ENCODE results near the gene ATXN10.
"Not testable (repeated sequence)": the region's sequence is repeated elsewhere in the genome, so short reads cannot be mapped to it uniquely, and the experiment has no call there.

Gene ATXN10, protein sequence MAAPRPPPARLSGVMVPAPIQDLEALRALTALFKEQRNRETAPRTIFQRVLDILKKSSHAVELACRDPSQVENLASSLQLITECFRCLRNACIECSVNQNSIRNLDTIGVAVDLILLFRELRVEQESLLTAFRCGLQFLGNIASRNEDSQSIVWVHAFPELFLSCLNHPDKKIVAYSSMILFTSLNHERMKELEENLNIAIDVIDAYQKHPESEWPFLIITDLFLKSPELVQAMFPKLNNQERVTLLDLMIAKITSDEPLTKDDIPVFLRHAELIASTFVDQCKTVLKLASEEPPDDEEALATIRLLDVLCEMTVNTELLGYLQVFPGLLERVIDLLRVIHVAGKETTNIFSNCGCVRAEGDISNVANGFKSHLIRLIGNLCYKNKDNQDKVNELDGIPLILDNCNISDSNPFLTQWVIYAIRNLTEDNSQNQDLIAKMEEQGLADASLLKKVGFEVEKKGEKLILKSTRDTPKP

DNA sequence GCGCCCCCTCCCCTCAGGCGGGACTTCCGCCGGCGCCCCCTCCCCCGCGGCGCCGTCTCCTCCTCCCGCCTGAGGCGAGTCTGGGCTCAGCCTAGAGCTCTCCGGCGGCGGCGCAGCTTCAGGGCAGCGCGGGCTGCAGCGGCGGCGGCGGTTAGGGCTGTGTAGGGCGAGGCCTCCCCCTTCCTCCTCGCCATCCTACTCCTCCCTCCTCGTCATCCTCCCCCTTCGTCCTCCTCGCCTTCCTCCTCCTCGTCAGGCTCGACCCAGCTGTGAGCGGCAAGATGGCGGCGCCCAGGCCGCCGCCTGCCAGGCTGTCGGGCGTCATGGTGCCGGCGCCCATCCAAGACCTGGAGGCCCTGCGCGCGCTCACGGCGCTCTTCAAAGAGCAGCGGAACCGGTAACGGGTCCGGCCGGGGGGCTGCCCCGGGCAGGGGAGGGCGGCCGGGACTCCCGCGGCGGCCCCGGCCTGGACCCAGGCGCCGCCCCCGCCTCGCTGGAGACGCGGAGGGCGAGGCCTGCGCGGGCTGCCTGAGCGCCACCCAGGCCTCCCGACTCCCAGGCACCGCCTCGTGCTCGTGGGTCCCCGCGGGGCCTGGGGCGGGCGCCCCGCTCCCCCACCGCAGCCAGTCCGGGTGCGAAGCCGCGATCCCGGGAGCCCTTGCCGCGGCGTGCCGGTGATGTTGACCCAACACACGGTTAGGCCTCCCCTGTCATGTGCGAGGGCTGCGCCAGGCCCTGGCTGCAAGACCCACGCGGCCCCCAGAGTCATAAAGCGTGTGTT is at the start of gene ATXN10:
Gene ATXN10 (plus strand): TSS at position 52 of the 781 bp plus-strand sequence. CDS start 230 bp downstream, at position 282.
- DNase-seq (ENCODE audit: low read depth): no peak

DNA sequence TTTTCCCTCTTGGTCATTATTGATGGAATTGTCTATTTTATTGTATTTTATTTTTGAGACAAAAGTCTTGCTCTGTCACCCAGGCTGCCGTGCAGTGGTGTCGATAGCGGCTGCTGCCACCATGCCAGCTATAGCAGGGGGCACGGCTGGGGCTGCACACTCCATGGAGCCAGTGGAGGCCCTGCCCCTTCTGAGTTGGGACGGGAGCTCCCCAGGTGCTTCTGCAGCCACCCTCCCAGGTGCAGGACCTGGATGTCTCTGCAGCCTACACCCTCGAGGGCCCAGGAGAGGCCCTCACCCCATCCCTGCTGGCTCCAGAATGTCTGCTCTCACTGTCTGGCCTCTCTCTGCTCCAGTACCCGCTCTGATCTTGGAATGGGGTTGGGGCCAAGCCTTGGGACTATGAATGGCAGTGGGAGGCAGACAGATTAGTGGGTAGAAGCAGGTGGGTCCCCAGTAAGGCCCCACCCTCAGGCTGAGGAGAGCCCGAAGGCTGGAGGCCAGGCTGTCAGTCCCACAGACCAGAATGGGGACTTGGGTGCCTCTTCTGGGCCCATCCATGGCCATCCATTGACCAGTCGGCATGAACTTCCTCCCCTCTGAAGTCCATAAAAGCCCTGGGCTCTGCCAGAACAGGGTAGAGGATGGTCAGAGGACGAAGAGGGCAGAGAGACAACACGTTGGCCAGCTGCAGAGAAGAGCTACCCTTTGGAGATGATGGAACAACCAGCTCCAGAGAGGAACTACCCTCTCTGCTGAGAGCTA is 49.6 kb upstream of the ATXN10 start:
- DNase-seq (ENCODE audit: low read depth): no peak

- DNase-seq (ENCODE audit: low read depth): not testable (repeated sequence)
These were observed 48.0 kb upstream of the ATXN10 start for GRCh38 chr22:45623464-45624145.

- no peak for DNase-seq (ENCODE audit: low read depth)
These were observed 45.4 kb upstream of the ATXN10 start for GRCh38 chr22:45626198-45626651.

DNA sequence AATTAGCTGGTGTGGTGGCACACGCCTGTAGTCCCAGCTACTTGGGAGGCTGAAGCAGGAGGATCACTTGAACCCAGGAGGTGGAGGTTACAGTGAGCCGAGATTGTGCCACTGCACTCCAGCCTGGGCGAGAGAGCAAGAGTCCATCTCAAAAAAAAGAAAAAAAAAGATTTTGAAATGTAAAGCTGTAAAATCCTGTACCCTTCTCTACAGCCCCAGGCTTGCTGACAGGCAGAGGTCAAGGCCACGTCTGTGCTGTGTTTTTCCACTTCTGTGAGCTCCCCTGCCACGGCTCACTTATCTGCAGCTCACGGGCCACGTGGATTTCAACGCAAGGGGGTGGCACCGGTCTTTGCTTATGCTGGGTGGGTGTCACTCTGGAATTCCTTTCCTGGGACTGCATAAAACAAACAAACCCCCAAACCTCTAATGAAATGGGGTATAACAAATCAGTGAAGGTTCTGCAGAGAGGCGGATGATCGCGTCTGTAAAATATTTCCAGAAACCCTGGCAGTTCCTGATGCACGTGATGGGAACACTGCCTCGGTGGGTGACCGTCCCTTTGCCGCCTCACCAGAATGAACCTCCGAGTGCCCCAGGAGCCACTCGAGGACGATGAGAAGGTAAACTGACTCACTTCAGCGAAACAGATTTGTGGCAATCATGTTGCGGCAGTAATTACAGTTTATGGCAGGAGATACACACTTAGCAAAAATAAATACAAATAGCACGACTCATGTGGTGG is 44.0 kb upstream of the ATXN10 start:
- DNase-seq (ENCODE audit: low read depth): no peak

DNA sequence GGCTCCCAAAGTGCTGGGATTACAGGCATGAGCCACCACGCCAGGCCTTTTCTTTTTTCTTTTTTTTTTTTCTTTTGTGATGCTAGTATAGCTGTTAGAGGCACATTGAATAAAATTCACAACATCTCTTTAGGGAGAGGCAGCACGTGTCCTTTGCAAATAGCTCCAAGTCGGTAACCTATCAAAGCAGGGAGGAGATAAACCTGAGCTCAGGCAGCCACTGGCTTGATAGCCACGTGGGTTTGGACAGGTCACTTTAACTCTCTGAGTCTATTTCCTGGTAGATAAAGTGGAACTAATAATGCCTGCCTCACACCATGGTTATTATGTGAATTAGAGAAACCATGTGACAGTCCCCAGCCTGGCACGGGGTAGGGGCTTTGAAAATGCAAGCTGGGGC is 43.1 kb upstream of the ATXN10 start:
- DNase-seq (ENCODE audit: low read depth): no peak

DNA sequence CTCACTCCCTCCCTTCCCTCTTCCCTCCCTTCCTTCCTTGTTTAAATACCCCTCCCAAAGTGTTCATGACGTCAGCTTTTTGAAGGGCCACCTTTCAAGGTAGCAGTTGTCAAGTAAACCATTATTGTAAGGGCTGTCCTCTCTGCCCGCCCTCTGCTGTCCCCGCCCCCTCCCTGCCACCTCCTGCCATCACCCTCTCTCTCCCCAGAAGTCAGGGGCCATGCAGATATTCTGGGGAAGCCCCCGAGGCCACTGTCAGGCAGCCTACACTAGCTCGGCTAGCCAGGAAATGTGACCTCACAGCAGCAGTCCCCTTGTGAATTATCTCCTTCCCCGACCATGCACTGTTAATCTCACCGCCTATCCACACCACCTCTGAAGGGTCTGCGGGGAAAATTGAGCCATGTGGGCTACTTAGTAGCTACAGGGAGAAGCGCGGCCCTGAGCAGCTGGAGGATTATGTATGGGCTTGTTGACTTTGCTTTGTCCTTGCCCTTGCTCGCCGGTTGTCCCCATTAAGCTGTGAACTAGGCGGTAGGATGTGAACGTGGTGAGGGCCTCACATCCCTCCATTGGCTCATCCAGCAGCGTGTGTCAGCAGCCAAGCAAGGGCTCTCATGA is 42.1 kb upstream of the ATXN10 start:
- no peak for DNase-seq (ENCODE audit: low read depth)

DNA sequence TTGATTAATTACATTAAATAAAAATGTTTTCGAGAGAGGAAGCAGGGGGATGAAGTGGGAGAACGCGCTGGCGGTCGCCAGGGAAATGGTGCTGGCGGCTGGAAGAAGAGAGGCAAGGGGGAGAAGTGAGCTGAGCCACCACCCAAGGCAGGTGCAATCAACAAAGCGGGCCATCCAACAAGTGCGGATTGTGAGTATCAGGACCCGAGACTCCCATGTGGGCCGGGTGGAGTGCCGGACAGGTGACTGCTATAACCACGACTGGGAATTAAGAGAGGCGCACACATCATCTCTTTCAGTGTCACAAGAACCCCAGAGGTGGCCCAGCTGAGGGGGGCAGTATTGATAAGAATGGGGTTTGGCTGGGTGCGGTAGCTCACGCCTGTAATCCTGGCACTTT is 41.2 kb upstream of the ATXN10 start:
- DNase-seq (ENCODE audit: low read depth): no peak

DNA sequence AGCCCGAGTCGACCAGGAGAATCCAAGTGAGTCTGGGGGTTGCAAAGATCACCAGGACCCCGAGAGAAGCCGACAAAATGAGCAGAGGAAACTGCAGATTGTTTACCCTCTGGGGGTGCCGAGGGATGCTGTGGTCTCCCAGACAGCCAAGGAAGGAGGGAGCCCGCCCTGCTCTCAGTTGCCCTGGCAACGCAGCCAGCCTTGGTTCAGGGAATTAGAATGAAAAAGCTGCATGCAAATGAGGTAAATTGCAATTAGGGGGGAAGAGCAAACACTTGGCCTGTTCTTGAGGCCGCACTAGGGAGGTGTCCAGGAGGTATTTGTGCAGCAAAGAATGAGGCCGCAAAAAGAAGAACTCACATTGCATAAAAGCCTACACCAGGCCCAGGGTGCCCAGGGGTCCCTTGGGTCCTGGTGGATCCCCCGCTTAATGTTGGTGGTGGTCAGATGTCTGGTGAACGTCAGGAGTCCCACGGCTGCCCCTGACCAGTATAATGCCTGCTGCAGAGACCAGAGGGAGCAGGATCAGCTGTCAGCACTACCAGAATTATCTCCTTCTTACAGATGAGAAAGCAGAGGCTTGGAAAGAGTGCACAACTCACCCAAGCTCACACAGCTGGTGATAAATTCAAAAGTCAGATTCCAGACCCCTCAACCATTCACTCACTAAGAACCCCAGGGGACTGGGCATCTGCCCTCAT is 40.3 kb upstream of the ATXN10 start:
- DNase-seq (ENCODE audit: low read depth): no peak

GRCh38 chr22:45631841-45632238 is 39.8 kb upstream of the ATXN10 start:
- no peak for DNase-seq (ENCODE audit: low read depth)

GRCh38 chr22:45632791-45633515 is 38.7 kb upstream of the ATXN10 start:
- no peak for DNase-seq (ENCODE audit: low read depth)

GRCh38 chr22:45636683-45637082 is 35.0 kb upstream of the ATXN10 start:
- DNase-seq (ENCODE audit: low read depth): no peak

GRCh38 chr22:45638197-45638596 is 33.4 kb upstream of the ATXN10 start:
- no peak for DNase-seq (ENCODE audit: low read depth)

GRCh38 chr22:45638834-45639746 is 32.5 kb upstream of the ATXN10 start:
- peak; percentile 50 for DNase-seq (ENCODE audit: low read depth)

GRCh38 chr22:45639747-45640102 is 31.9 kb upstream of the ATXN10 start:
- no peak for DNase-seq (ENCODE audit: low read depth)

DNA sequence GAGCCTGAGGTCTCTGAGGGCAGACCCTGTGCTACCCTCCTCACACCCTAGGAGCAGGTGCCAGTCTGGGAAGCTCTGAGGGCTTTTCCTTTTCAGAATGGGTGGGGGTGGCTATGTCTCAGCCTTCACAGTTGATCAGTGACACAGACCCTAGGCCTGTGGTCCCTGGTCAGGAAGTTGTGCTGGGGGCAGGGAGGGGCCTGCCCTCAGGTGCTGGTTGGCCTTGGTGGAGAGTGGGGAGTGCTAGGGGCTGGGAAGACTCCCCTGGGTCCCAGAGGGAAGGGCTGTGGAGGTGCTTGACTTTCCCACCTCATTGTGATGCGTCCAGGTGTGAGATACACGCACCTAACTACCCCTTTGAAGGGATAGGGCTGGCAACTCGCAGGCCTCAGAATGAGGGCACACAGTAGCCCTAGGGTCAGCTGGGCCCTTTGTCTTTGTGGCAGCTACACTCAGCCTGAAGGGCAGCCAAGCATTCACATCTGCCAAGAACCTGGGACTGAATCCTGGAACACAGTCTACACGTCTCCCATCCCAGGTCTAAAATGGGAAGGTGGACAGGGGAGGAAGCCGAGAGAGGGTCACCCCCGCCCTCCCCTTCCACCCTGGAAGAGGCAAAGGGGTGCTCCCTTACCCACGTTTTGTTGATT is 31.2 kb upstream of the ATXN10 start:
- no peak for DNase-seq (ENCODE audit: low read depth)

DNA sequence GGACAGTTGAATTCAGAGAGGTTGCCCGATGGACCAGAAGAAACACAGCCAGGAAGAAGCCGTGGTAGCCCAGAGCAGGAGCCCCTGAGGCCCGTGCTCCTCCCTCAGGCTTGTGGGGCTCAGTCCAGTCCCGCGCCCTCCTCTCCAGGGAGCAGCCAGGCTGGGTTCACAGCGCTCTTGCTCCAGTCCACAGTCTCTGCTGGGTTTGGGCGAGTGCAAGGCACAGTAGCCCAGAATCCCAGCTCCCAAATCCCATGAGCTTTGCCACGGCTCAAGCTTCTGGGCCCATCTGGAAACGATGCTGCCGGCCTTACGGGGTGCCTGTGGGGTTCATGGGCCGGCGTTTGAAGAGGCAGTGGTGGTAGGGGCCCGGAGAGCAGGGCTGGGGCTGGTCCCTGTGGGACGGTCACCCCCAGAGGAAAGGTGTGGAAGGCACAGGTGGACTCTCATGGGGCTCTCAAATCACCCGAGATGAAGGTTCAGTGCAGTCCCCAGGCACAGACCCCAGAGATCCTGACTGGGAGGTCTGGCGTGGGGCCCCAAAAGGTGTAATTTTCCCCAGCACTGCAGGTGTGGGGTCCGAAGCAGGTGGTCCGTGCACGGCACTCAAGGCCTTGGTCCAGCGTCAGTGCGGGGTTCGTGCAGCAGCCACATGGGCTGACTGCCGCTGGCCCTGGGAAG is 30.6 kb upstream of the ATXN10 start:
- no peak for DNase-seq (ENCODE audit: low read depth)
